Body of pancreas (tissue), 4 donors: ENCODE data around the gene JAML.

Experiments
- CTCF ChIP-seq, 7 experiments: fragments of 450-650 bp in 4 of 7; fragments of 200-600 bp in 3 of 7; sonication (generic) in 3 of 7; IDR thresholded peaks; one replicate each; pipeline ENCODE4 v1.5.1; 2016 to 2019; ENCODE audit warnings: antibody characterized with exemption in 7 of 7
- POLR2A ChIP-seq, 3 donors: fragments of 450-650 bp; IDR thresholded peaks; one replicate each; pipeline ENCODE4 v1.6.1; 2016; ENCODE audit warnings: antibody characterized with exemption in 3 of 3, mild to moderate bottlenecking in 2 of 3

- TF ChIP-seq CTCF (IDR thresholded peaks at IDR 0.05) = no peak
- TF ChIP-seq POLR2A (IDR thresholded peaks at IDR 0.05) = no peak
Measured at GRCh38 chr11:118200901-118201680, 23.7 kb downstream of the JAML start.
